ENCODE results near the gene UBA52.
"Not testable (repeated sequence)": the region's sequence is repeated elsewhere in the genome, so short reads cannot be mapped to it uniquely, and the experiment has no call there.

Gene UBA52

GRCh38 chr19:18571564-18572344 is at the start of gene UBA52:
Gene UBA52 (plus strand): TSS chr19:18571857. CDS start chr19:18573301, 1,444 bp downstream.
- DNase-seq, result peak; percentile 99 to 100

- peak; percentile 100 for DNase-seq
Observed at GRCh38 chr19:18522124-18522861, 49.4 kb upstream of the UBA52 start.

- DNase-seq, result not testable (repeated sequence)
Observed at GRCh38 chr19:18522862-18523440, 48.7 kb upstream of the UBA52 start.

GRCh38 chr19:18523841-18524240 is 47.8 kb upstream of the UBA52 start:
- DNase-seq, result no peak

GRCh38 chr19:18526316-18526715 is 45.3 kb upstream of the UBA52 start:
- DNase-seq, result no peak

GRCh38 chr19:18529782-18530181 is 41.9 kb upstream of the UBA52 start:
- no peak for DNase-seq

- no peak for DNase-seq
Observed at GRCh38 chr19:18531485-18531884, 40.2 kb upstream of the UBA52 start.

GRCh38 chr19:18532168-18532890 is 39.3 kb upstream of the UBA52 start:
- no peak for DNase-seq

- no peak for DNase-seq
Observed at GRCh38 chr19:18533058-18533457, 38.6 kb upstream of the UBA52 start.

- no peak for DNase-seq
Observed at GRCh38 chr19:18536475-18536874, 35.2 kb upstream of the UBA52 start.

GRCh38 chr19:18537431-18537830 is 34.2 kb upstream of the UBA52 start:
- no peak for DNase-seq

- DNase-seq, result no peak
Observed at GRCh38 chr19:18538115-18538514, 33.5 kb upstream of the UBA52 start.

- DNase-seq, result no peak
Observed at GRCh38 chr19:18539372-18539771, 32.3 kb upstream of the UBA52 start.

GRCh38 chr19:18540200-18540599 is 31.5 kb upstream of the UBA52 start:
- DNase-seq, result not testable (repeated sequence)

GRCh38 chr19:18541258-18541991 is 30.2 kb upstream of the UBA52 start:
- peak; percentile 35 to 46 for DNase-seq

- DNase-seq, result peak; percentile 37 to 39
Observed at GRCh38 chr19:18541992-18542940, 29.4 kb upstream of the UBA52 start.

- DNase-seq, result peak; percentile 96 to 97
Observed at GRCh38 chr19:18542941-18543813, 28.5 kb upstream of the UBA52 start, which contains the start of gene FKBP8. Gene FKBP8 (minus strand): TSS chr19:18543573. CDS start chr19:18541970, 1,603 bp downstream.

- peak; percentile 81 to 82 for DNase-seq
Observed at GRCh38 chr19:18543814-18544475, 27.7 kb upstream of the UBA52 start.

GRCh38 chr19:18551631-18552030 is 20.0 kb upstream of the UBA52 start:
- no peak for DNase-seq
